AG04450 (cell line): ENCODE data around the gene SHROOM1. TPM values are rescaled to one million over a fixed set of nuclear protein-coding genes. Genes with fewer than 3 reads are reported as not detected.

ENCODE experiments used
- CTCF ChIA-PET: fragments of 300-600, 350-600 bp; formaldehyde crosslinking; extraction: SDS; loops from one replicate; lab custom pipeline; 2022; ENCODE audit warnings: antibody characterized with exemption, inconsistent platforms; lab: Charles Lee
- POLR2A ChIA-PET: fragments of 350-600 bp; formaldehyde crosslinking; extraction: SDS; loops from one replicate; lab custom pipeline; 2021; ENCODE audit warnings: antibody characterized with exemption, inconsistent platforms; lab: Yijun Ruan, JAX
- DNase-seq: peaks from one replicate; pipeline ENCODE4 v3.0.0-alpha.2; 2011; ENCODE audit warnings: low read depth, low spot score
- H3K27ac ChIP-seq: one replicate; pipeline ENCODE4 v1.5.1; 2012; ENCODE audit warnings: low read depth, low read length, control low read depth
- H3K27me3 ChIP-seq: one replicate; pipeline ENCODE4 v1.6.0; 2012; ENCODE audit warnings: low read length; ENCODE audit not compliant: control insufficient read depth, insufficient read depth
- H3K4me3 ChIP-seq: 2 replicates; pipeline ENCODE4 v1.5.1; 2011; ENCODE audit warnings: mild to moderate bottlenecking, low read depth, low read length, control low read depth
- H3K9me3 ChIP-seq: 2 replicates; pipeline ENCODE4 v1.5.1; 2012; ENCODE audit warnings: low read length; ENCODE audit not compliant: control insufficient read depth, insufficient read depth
- polyA plus RNA-seq: library from polyadenylated mRNA; depleted of rRNA; stranded (reverse); fragments of >200 nt; gene quantifications from 2 replicates; pipeline ENCODE4 v1.2.3, GENCODE V29; 2011
- TF ChIP-seq, protein P1 (sequence below): IDR thresholded peaks from 2 replicates; pipeline ENCODE4 v1.5.1; 2011; ENCODE audit warnings: low read depth, low read length, control low read depth, inconsistent platforms

SHROOM1 gene
- polyA plus RNA-seq, 1 experiment = 4.5 TPM

DNA sequence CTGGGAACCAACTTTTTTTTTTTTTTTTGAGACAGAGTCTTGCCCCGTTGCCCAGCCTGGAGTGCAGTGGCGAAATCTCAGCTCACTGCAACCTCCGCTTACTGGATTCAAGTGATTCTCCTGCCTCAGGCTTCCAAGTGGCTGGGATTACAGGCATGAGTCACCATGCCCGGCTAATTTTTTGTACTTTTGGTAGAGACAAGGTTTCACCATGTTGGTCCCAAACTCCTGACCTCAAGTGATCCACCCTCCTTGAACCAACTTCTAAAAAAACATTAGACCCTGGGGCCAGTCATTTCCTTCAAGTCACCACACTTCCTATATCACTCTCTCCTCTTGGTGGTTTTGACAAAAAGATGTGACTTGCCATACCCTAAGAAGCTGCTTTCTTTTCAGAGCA lies 10.9 kb upstream of the SHROOM1 start:
- Histone ChIP-seq H3K27me3 (no peaks in the 10 kb centered on the region), H3K4me3 (no peak overlapping the region), H3K27ac (no peak overlapping the region), H3K9me3 (no peaks in the 10 kb centered on the region)
- TF ChIP-seq, protein P1, sequence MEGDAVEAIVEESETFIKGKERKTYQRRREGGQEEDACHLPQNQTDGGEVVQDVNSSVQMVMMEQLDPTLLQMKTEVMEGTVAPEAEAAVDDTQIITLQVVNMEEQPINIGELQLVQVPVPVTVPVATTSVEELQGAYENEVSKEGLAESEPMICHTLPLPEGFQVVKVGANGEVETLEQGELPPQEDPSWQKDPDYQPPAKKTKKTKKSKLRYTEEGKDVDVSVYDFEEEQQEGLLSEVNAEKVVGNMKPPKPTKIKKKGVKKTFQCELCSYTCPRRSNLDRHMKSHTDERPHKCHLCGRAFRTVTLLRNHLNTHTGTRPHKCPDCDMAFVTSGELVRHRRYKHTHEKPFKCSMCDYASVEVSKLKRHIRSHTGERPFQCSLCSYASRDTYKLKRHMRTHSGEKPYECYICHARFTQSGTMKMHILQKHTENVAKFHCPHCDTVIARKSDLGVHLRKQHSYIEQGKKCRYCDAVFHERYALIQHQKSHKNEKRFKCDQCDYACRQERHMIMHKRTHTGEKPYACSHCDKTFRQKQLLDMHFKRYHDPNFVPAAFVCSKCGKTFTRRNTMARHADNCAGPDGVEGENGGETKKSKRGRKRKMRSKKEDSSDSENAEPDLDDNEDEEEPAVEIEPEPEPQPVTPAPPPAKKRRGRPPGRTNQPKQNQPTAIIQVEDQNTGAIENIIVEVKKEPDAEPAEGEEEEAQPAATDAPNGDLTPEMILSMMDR = no peak
- ChIA-PET POLR2A (interaction anchor here (0.6 kb wide), 1 partner anchor 315 kb away, joined by 3 read pairs; no protein-coding TSS in a partner anchor), CTCF (interaction anchor here (0.9 to 3.5 kb wide), 3 partner anchors 12 to 42 kb away, joined by 3 to 18 read pairs (median 4); no protein-coding TSS in a partner anchor)
- no peak for DNase-seq

DNA sequence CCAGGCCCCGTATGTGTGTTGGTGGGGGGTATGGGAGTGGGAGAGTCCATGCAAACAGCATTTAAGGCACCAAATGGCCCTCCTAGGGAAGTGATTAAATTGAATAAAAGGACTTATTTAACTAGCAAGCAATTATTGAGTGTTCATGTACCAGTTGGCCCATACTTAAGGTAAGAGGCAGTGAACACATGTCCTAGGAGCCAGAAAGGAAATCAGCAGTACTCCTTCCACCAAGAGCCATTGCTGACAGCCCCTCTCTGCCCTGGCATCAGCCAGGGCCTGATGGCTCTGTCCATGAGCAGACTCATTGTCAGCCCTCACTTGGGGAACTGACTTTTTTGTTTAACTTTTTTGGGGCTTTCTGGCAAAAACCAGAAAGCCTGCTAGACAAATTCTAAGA lies 10.4 kb upstream of the SHROOM1 start:
- Histone ChIP-seq H3K27ac (no peak overlapping the region), H3K9me3 (no peaks in the 10 kb centered on the region), H3K27me3 (no peaks in the 10 kb centered on the region), H3K4me3 (no peak overlapping the region)
- TF ChIP-seq, protein P1 = no peak
- DNase-seq = no peak
- CTCF ChIA-PET = interaction anchor here (0.9 to 3.5 kb wide), 4 partner anchors 11 to 42 kb away, joined by 3 to 18 read pairs (median 4); partner anchors contain the start of gene SHROOM1
- POLR2A ChIA-PET = interaction anchor here (0.6 to 2.5 kb wide), 2 partner anchors 25 to 314 kb away, joined by 3 to 10 read pairs; partner anchors contain the start of genes GDF9 and UQCRQ

DNA sequence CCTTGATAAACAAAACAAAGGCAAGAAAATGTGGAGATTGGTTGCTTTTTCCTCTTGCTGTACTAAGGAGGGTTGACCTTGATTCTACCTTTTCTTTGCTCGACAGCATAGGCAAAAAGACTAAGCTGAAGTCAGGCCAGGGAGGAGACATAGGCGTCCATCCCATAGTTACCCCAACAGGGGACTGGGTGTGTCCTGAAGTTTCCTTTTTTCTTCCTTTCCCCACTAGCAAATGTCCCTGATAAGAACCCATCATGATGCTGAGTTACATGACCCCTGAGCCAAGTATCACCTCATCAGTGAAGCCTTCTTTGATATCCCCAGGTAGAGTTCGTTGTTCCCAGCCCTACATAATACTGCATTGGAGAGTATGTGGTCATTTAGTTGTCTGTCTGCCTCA lies 9.9 kb upstream of the SHROOM1 start:
- TF ChIP-seq, protein P1 = no peak
- peak overlapping the region; percentile 95 for H3K27ac ChIP-seq
- DNase-seq = no peak
- no peaks in the 10 kb centered on the region for H3K27me3 ChIP-seq
- ChIA-PET CTCF (interaction anchor here (1.0 to 3.5 kb wide), 5 partner anchors 10 to 453 kb away, joined by 3 to 18 read pairs (median 3); partner anchors contain the start of gene SHROOM1), POLR2A (interaction anchor here (1.2 to 2.5 kb wide), 3 partner anchors 26 to 452 kb away, joined by 3 to 10 read pairs (median 5); partner anchors contain the start of genes GDF9 and UQCRQ)
- H3K9me3 ChIP-seq = no peaks in the 10 kb centered on the region
- H3K4me3 ChIP-seq = no peak overlapping the region

DNA sequence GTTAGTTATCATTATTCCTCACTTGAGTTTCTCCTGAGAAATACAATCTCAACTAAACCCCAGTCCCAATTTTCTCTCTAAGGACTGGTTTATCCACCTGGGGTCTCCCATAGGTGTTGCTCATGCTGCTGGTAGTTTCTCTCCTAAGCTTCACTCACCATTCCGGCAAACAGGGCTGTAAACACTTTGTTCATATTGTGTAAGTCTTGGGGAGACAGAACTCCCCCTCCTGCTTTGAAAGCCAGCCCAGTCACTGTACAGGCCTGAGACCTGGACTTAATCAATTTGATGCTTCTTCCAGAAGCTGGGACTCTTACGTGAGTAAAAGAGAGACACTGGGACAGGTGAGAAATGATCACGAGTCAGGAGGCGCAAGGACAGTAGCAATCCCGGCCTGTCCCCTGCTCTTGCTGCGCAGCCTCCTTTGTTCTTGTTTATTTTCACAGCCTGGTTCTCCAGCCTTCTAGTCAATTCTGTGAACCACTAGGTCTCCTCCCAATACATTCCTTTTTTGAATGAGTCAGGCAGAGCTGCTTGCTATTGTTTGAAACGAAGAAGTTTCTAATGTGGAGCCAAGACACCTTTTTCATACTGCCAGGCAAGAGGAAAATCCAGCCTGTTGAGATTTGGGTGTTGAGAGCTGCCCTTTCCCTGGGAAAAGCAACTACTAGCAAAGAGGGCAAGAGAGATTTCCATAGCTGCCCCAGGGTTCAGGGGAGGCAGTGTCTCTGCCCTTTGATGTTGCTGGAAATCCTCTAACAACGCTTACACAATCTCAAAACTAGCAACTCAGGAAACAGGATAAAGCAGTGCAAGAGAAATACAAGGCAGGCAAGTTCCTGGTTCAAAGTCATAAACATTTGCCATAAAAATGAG lies 9.2 kb upstream of the SHROOM1 start:
- POLR2A ChIA-PET = interaction anchor here (1.2 to 2.5 kb wide), 4 partner anchors 14 to 452 kb away, joined by 3 to 10 read pairs (median 4); partner anchors contain the start of genes GDF9 and UQCRQ
- H3K9me3 ChIP-seq = no peaks in the 10 kb centered on the region
- H3K27ac ChIP-seq = peak overlapping the region; percentile 95
- CTCF ChIA-PET = interaction anchor here (0.6 to 3.5 kb wide), 6 partner anchors 9 to 452 kb away, joined by 3 to 18 read pairs (median 4); partner anchors contain the start of gene SHROOM1
- no peaks in the 10 kb centered on the region for H3K27me3 ChIP-seq
- peak; percentile 41 for DNase-seq
- TF ChIP-seq, protein P1 = no peak
- H3K4me3 ChIP-seq = no peak overlapping the region
